Adrenal gland (tissue), 5 donors: Measurements from ENCODE around the gene HELLS.

ENCODE experiments used
- CTCF ChIP-seq, 6 experiments: fragments of 450-650 bp in 4 of 6; fragments of 200-600 bp in 2 of 6; sonication (generic) in 1 of 6; IDR thresholded peaks; 1 replicate in 5 of 6; 2 replicates in 1 of 6; pipeline versions ENCODE4 v1.5.1 to v1.8.0; 2016 to 2021; ENCODE audit warnings: antibody characterized with exemption in 6 of 6, mild to moderate bottlenecking in 2 of 6, moderate library complexity in 1 of 6
- POLR2A ChIP-seq, 2 donors: fragments of 450-650 bp; IDR thresholded peaks; one replicate each; pipeline ENCODE4 v1.6.1; 2017; ENCODE audit warnings: antibody characterized with exemption in 2 of 2, mild to moderate bottlenecking in 2 of 2, moderate library complexity in 1 of 2
- donor health status: DM: no; HTN: no; CAD: no.

- TF ChIP-seq CTCF (IDR thresholded peaks at IDR 0.05) (no peak), POLR2A (IDR thresholded peaks at IDR 0.05) (no peak)
Observed at GRCh38 chr10:94549221-94549620, 3.6 kb downstream of the HELLS start.
